Dedifferentiated amniotic fluid mesenchymal stem cell (primary cell): ENCODE measurements around the gene MOB3B.

Source experiments
- DNase-seq: peaks from one replicate; pipeline ENCODE4 v3.0.0-alpha.2; 2016; ENCODE audit errors: extremely low spot score

Gene MOB3B

GRCh38 chr9:27280249-27280648 lies 249.4 kb downstream of the MOB3B start:
- DNase-seq = no peak

GRCh38 chr9:27279611-27280010 lies 250.0 kb downstream of the MOB3B start:
- DNase-seq = no peak

GRCh38 chr9:27278374-27278773 lies 251.2 kb downstream of the MOB3B start:
- no peak for DNase-seq

- DNase-seq = peak; percentile 68
Observed at GRCh38 chr9:27276193-27277030, 253.2 kb downstream of the MOB3B start.
